GM12878 (cell line): ENCODE results near the gene ZNF547. TPM values are rescaled to one million over a fixed set of nuclear protein-coding genes. Genes with fewer than 3 reads are reported as not detected.

Experiments used
- ATAC-seq: fragments of 200-7000 bp; cut with Tn5 transposase; 3 replicates; pipeline ENCODE4 v1.9.1; 2020; ENCODE audit warnings: mild to moderate bottlenecking, moderate library complexity
- BruUV-seq: library from RNA; stranded (reverse); fragments of 400-500 nt; replicated peaks from 2 replicates; lab custom pipeline; 2021; lab: Mats Ljungman, UMichigan
- CTCF ChIA-PET: fragments of 300-600 bp; sonication (Branson Sonifier 250); formaldehyde crosslinking; extraction: SDS; loops from one replicate; lab custom pipeline; 2021; ENCODE audit warnings: inconsistent platforms; lab: Yijun Ruan, JAX
- POLR2A ChIA-PET: fragments of 350-600 bp; formaldehyde crosslinking; extraction: SDS; loops from one replicate; lab custom pipeline; 2021; ENCODE audit warnings: inconsistent platforms; lab: Charles Lee
- RAD21 ChIA-PET: fragments of 300-600 bp; sonication (Branson Sonifier 250); formaldehyde crosslinking; loops from one replicate; lab custom pipeline; 2023; ENCODE audit warnings: antibody characterized with exemption; ENCODE audit not compliant: unreplicated experiment; lab: Charles Lee
- SMC1A ChIA-PET: fragments of 300-600 bp; sonication (Branson Sonifier 250); formaldehyde crosslinking; loops from one replicate; lab custom pipeline; 2023; ENCODE audit not compliant: unreplicated experiment, uncharacterized antibody; lab: Charles Lee
- DNase-seq: peaks from one replicate; pipeline ENCODE4 v3.0.0-alpha.2; 2011; ENCODE audit warnings: low read depth, low spot score
- FAIRE-seq: peaks from 3 replicates; lab custom pipeline; 2011; peaks lifted over from hg19 to GRCh38; lab: Jason Lieb, UNC
- H2AFZ ChIP-seq: 2 replicates; pipeline ENCODE4 v1.6.0; 2011; ENCODE audit warnings: low read depth, low read length, control low read depth; ENCODE audit not compliant: control insufficient read depth
- H3K27ac ChIP-seq: 2 replicates; pipeline ENCODE4 v1.5.1; 2011; ENCODE audit warnings: control low read depth; ENCODE audit not compliant: control insufficient read depth, insufficient read depth
- H3K27me3 ChIP-seq, 2 experiments: replicated peaks in 1 of 2; 2 replicates each; pipeline versions ENCODE4 v1.6.0 to v1.6.1; 2011; ENCODE audit warnings: low read length in 1 of 2; ENCODE audit not compliant: control insufficient read depth in 2 of 2, insufficient read depth in 2 of 2
- H3K36me3 ChIP-seq, 2 experiments: 2 replicates each; pipeline ENCODE4 v1.5.1; 2011; ENCODE audit warnings: low read length in 1 of 2; ENCODE audit not compliant: control insufficient read depth in 2 of 2, insufficient read depth in 2 of 2
- H3K4me1 ChIP-seq: 2 replicates; pipeline ENCODE4 v1.6.1; 2011; ENCODE audit warnings: mild to moderate bottlenecking, low read length, moderate library complexity, mixed read lengths; ENCODE audit not compliant: control insufficient read depth, insufficient read depth
- H3K4me2 ChIP-seq: 2 replicates; pipeline ENCODE4 v1.6.0; 2011; ENCODE audit warnings: control low read depth; ENCODE audit not compliant: control insufficient read depth, insufficient read depth
- H3K4me3 ChIP-seq: fragments of 200-600 bp; sonication (generic); 2 replicates; pipeline ENCODE4 v1.5.1; 2016
- H3K79me2 ChIP-seq: 2 replicates; pipeline ENCODE4 v1.6.0; 2011; ENCODE audit warnings: low read length; ENCODE audit not compliant: control insufficient read depth, insufficient read depth
- H3K9ac ChIP-seq: 2 replicates; pipeline ENCODE4 v1.8.0; 2011; ENCODE audit warnings: low read length, control low read depth, mixed read lengths; ENCODE audit not compliant: control insufficient read depth, insufficient read depth
- H3K9me3 ChIP-seq: replicated peaks from 3 replicates; pipeline ENCODE4 v1.5.1; 2011; ENCODE audit warnings: mild to moderate bottlenecking, low read length; ENCODE audit not compliant: control insufficient read depth, insufficient read depth
- H4K20me1 ChIP-seq: 2 replicates; pipeline ENCODE4 v1.6.0; 2011; ENCODE audit not compliant: control insufficient read depth, insufficient read depth
- ASH2L ChIP-seq: fragments of 300-600, 200-600 bp; sonication (generic); IDR thresholded peaks from 2 replicates; pipeline ENCODE4 v1.6.1; 2017; ENCODE audit warnings: low read depth, mild to moderate bottlenecking, borderline replicate concordance
- BACH1 ChIP-seq: fragments of 450-650 bp; IDR thresholded peaks from 2 replicates; pipeline ENCODE4 v1.6.1; 2017; ENCODE audit warnings: mild to moderate bottlenecking, borderline replicate concordance
- EGR1 ChIP-seq, 2 experiments: IDR thresholded peaks; 1 replicate in 1 of 2; 2 replicates in 1 of 2; pipeline ENCODE4 v1.6.1; 2011 to 2012; ENCODE audit warnings: low read depth in 2 of 2, low read length in 2 of 2, borderline replicate concordance in 1 of 2, mild to moderate bottlenecking in 1 of 2, moderate library complexity in 1 of 2
- JUND ChIP-seq: IDR thresholded peaks from 2 replicates; pipeline ENCODE4 v1.6.1; 2012; ENCODE audit warnings: low read depth, mild to moderate bottlenecking, low read length, improper control_type of control experiment, moderate library complexity
- NFYB ChIP-seq: IDR thresholded peaks from 2 replicates; pipeline ENCODE4 v1.6.1; 2011; ENCODE audit warnings: low read depth, mild to moderate bottlenecking, low read length, improper control_type of control experiment, moderate library complexity; ENCODE audit not compliant: insufficient read depth
- POLR2AphosphoS2 ChIP-seq: IDR thresholded peaks from 2 replicates; pipeline ENCODE4 v1.6.1; 2011; ENCODE audit warnings: low read depth, mild to moderate bottlenecking, low read length, improper control_type of control experiment, moderate library complexity
- RUNX3 ChIP-seq: IDR thresholded peaks from 2 replicates; pipeline ENCODE4 v1.6.1; 2012; ENCODE audit warnings: low read length, inconsistent platforms
- SMAD1 ChIP-seq: fragments of 450-650 bp; IDR thresholded peaks from 2 replicates; pipeline ENCODE4 v1.6.1; 2018; ENCODE audit warnings: mild to moderate bottlenecking, low read depth; ENCODE audit not compliant: partially characterized antibody
- SMARCA5 ChIP-seq: fragments of 450-650 bp; IDR thresholded peaks from 2 replicates; pipeline ENCODE4 v1.6.1; 2017; ENCODE audit warnings: mild to moderate bottlenecking
- SREBF2 ChIP-seq: IDR thresholded peaks from 2 replicates; pipeline ENCODE4 v1.6.1; 2012; ENCODE audit warnings: mild to moderate bottlenecking, low read length
- TBL1XR1 ChIP-seq: IDR thresholded peaks from 2 replicates; pipeline ENCODE4 v1.6.1; 2012; ENCODE audit warnings: low read depth, low read length, improper control_type of control experiment
- ZNF217 ChIP-seq: fragments of 450-650 bp; IDR thresholded peaks from 2 replicates; pipeline ENCODE4 v1.6.1; 2017; ENCODE audit warnings: antibody characterized with exemption, mild to moderate bottlenecking
- WGBS: methylation state at CpG from one replicate; pipeline ENCODE4 v1.1.6; 2016; ENCODE audit warnings: low lambda C conversion rate; ENCODE audit not compliant: insufficient replicate concordance, insufficient coverage; ENCODE audit errors: missing lambda C conversion rate; 5-methylcytosine and 5-hydroxymethylcytosine counted together
- in situ Hi-C: fragments of 300-500 bp; cut with MboI; formaldehyde crosslinking; loops from 9 replicates; pipeline ENCODE4 v1.14.3; 2018; ENCODE audit warnings: mixed read lengths
- intact Hi-C: fragments of 100-400 bp; cut with micrococcal nuclease; formaldehyde crosslinking; loops from one replicate; pipeline ENCODE4 v1.14.2; 2022; ENCODE audit not compliant: unreplicated experiment
- polyA plus RNA-seq, 11 experiments: library from polyadenylated mRNA; depleted of rRNA in 4 of 11; unstranded in 6 of 11; stranded (reverse) in 5 of 11; fragments of >200 nt; fragmentation: Nextera tagmentation in 4 of 11; fragmentation: Illumina TruSeq in 1 of 11; extraction: Ambion mirVana in 4 of 11; extraction: Trizol in 1 of 11; gene quantifications; 1 replicate in 1 of 11; 2 replicates in 10 of 11; pipeline versions ENCODE4 v1.2.1 to v1.2.3, GENCODE V29; 2011 to 2016; ENCODE audit warnings: inconsistent platforms in 2 of 11, missing spikeins in 2 of 11, low read depth in 1 of 11
- total RNA-seq, 4 experiments: library from RNA; depleted of rRNA in 3 of 4; stranded (reverse); fragments of >200 nt in 3 of 4; fragmentation: Illumina TruSeq in 1 of 4; extraction: Trizol in 1 of 4; gene quantifications; 2 replicates each; pipeline versions ENCODE4 v1.2.1 to v1.2.3, GENCODE V29; 2013 to 2021
- TF ChIP-seq, protein P1 (sequence below): fragments of 450-650 bp; IDR thresholded peaks from 2 replicates; pipeline ENCODE4 v1.6.1; 2017; ENCODE audit warnings: borderline replicate concordance
- TF ChIP-seq, protein P2 (sequence below): fragments of 150-350 bp; IDR thresholded peaks from 2 replicates; pipeline ENCODE4 v1.6.1; 2016; ENCODE audit warnings: low read depth, low read length
- TF ChIP-seq, protein P3 (sequence below): fragments of 450-650 bp; IDR thresholded peaks from 2 replicates; pipeline ENCODE4 v1.6.1; 2017; ENCODE audit warnings: low read depth, mild to moderate bottlenecking, moderate library complexity
- TF ChIP-seq, protein P4 (sequence below): fragments of 450-650 bp; IDR thresholded peaks from 2 replicates; pipeline ENCODE4 v1.6.1; 2017; ENCODE audit warnings: mild to moderate bottlenecking

Gene ZNF547
- total and polyA plus RNA-seq, 10 of the 15 experiments (the other 5 are each of a cell fraction or from before 2014, with no cell fraction given): 2.3 to 6.0 (median 3.3) TPM

DNA sequence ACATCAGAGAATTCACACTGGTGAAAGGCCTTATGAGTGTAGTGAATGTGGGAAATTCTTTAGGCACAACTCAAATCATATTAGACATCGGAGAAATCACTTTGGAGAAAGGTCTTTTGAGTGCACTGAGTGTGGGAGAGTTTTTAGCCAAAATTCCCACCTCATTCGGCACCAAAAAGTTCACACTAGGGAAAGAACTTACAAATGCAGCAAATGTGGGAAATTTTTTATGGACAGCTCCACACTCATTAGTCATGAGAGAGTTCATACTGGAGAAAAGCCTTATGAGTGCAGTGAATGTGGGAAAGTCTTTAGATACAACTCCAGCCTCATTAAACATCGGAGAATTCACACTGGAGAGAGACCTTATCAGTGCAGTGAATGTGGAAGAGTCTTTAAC, 57.7 kb downstream of the ZNF547 start:
- peaks cover 5 to 23% of the 10 kb centered on the region in 2 experiments for H3K36me3 ChIP-seq
- SMC1A ChIA-PET: no interaction called here
- no peak for TF ChIP-seq ZNF217
- no peak for TF ChIP-seq RUNX3
- TF ChIP-seq ASH2L: no peak
- no peak for TF ChIP-seq SREBF2
- TF ChIP-seq, protein P1, sequence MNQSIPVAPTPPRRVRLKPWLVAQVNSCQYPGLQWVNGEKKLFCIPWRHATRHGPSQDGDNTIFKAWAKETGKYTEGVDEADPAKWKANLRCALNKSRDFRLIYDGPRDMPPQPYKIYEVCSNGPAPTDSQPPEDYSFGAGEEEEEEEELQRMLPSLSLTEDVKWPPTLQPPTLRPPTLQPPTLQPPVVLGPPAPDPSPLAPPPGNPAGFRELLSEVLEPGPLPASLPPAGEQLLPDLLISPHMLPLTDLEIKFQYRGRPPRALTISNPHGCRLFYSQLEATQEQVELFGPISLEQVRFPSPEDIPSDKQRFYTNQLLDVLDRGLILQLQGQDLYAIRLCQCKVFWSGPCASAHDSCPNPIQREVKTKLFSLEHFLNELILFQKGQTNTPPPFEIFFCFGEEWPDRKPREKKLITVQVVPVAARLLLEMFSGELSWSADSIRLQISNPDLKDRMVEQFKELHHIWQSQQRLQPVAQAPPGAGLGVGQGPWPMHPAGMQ: no peak
- TF ChIP-seq, protein P2, sequence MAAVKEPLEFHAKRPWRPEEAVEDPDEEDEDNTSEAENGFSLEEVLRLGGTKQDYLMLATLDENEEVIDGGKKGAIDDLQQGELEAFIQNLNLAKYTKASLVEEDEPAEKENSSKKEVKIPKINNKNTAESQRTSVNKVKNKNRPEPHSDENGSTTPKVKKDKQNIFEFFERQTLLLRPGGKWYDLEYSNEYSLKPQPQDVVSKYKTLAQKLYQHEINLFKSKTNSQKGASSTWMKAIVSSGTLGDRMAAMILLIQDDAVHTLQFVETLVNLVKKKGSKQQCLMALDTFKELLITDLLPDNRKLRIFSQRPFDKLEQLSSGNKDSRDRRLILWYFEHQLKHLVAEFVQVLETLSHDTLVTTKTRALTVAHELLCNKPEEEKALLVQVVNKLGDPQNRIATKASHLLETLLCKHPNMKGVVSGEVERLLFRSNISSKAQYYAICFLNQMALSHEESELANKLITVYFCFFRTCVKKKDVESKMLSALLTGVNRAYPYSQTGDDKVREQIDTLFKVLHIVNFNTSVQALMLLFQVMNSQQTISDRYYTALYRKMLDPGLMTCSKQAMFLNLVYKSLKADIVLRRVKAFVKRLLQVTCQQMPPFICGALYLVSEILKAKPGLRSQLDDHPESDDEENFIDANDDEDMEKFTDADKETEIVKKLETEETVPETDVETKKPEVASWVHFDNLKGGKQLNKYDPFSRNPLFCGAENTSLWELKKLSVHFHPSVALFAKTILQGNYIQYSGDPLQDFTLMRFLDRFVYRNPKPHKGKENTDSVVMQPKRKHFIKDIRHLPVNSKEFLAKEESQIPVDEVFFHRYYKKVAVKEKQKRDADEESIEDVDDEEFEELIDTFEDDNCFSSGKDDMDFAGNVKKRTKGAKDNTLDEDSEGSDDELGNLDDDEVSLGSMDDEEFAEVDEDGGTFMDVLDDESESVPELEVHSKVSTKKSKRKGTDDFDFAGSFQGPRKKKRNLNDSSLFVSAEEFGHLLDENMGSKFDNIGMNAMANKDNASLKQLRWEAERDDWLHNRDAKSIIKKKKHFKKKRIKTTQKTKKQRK: no peak
- no peak for TF ChIP-seq JUND
- TF ChIP-seq, protein P3, sequence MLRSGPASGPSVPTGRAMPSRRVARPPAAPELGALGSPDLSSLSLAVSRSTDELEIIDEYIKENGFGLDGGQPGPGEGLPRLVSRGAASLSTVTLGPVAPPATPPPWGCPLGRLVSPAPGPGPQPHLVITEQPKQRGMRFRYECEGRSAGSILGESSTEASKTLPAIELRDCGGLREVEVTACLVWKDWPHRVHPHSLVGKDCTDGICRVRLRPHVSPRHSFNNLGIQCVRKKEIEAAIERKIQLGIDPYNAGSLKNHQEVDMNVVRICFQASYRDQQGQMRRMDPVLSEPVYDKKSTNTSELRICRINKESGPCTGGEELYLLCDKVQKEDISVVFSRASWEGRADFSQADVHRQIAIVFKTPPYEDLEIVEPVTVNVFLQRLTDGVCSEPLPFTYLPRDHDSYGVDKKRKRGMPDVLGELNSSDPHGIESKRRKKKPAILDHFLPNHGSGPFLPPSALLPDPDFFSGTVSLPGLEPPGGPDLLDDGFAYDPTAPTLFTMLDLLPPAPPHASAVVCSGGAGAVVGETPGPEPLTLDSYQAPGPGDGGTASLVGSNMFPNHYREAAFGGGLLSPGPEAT: no peak
- TF ChIP-seq EGR1 (IDR thresholded peaks at IDR 0.05; ENCODE audit: borderline replicate concordance in 1 of 2, low read depth in 2 of 2, low read length in 2 of 2): no peak
- TF ChIP-seq, protein P4, sequence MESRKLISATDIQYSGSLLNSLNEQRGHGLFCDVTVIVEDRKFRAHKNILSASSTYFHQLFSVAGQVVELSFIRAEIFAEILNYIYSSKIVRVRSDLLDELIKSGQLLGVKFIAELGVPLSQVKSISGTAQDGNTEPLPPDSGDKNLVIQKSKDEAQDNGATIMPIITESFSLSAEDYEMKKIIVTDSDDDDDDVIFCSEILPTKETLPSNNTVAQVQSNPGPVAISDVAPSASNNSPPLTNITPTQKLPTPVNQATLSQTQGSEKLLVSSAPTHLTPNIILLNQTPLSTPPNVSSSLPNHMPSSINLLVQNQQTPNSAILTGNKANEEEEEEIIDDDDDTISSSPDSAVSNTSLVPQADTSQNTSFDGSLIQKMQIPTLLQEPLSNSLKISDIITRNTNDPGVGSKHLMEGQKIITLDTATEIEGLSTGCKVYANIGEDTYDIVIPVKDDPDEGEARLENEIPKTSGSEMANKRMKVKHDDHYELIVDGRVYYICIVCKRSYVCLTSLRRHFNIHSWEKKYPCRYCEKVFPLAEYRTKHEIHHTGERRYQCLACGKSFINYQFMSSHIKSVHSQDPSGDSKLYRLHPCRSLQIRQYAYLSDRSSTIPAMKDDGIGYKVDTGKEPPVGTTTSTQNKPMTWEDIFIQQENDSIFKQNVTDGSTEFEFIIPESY: no peak
- no peak for TF ChIP-seq BACH1
- TF ChIP-seq TBL1XR1: no peak
- TF ChIP-seq SMARCA5: no peak
- no peak for TF ChIP-seq SMAD1
- no peak for TF ChIP-seq POLR2AphosphoS2
- TF ChIP-seq NFYB: no peak
- TF ChIP-seq, all 136 proteins: peak for 0
- ChIA-PET CTCF (no interaction called here), POLR2A (no interaction called here), RAD21 (no interaction called here)
- in situ Hi-C loops: no loop called here
- DNase-seq (no peak), FAIRE-seq (no peak), ATAC-seq (no peak)
- Histone ChIP-seq H3K4me1 (no peaks in the 10 kb centered on the region), H3K27me3 (no peaks in the 10 kb centered on the region), H3K79me2 (no peaks in the 10 kb centered on the region), H3K4me3 (no peak overlapping the region), H3K9ac (no peak overlapping the region), H3K27ac (no peak overlapping the region), H3K9me3 (peaks cover 25% of the 10 kb centered on the region), H2AFZ (no peak overlapping the region), H3K4me2 (no peak overlapping the region), H4K20me1 (no peaks in the 10 kb centered on the region)
- 96% methylated on average over 3 of the region's 3 CpGs for WGBS
- no TSS peak for BruUV-seq
- intact Hi-C loops: no loop called here
